Gastroesophageal sphincter (tissue), 3 donors: Measurements from ENCODE around the gene KNL1.

ENCODE experiments used
- CTCF ChIP-seq, 4 experiments: fragments of 200-600 bp in 2 of 4; fragments of 450-650 bp in 2 of 4; sonication (generic) in 1 of 4; IDR thresholded peaks; one replicate each; pipeline ENCODE4 v1.5.1; 2017 to 2019; ENCODE audit warnings: antibody characterized with exemption in 4 of 4, mild to moderate bottlenecking in 2 of 4, moderate library complexity in 2 of 4
- EP300 ChIP-seq: sonication (generic); formaldehyde crosslinking; IDR thresholded peaks from one replicate; pipeline ENCODE4 v1.6.1; 2017; ENCODE audit warnings: antibody characterized with exemption, mild to moderate bottlenecking
- POLR2A ChIP-seq, 2 donors: fragments of 450-650 bp; IDR thresholded peaks; one replicate each; pipeline ENCODE4 v1.6.1; 2017; ENCODE audit warnings: antibody characterized with exemption in 2 of 2, mild to moderate bottlenecking in 2 of 2, moderate library complexity in 1 of 2

- no peak for TF ChIP-seq CTCF (IDR thresholded peaks at IDR 0.05)
- no peak for TF ChIP-seq EP300
- TF ChIP-seq POLR2A (IDR thresholded peaks at IDR 0.05) = no peak
These were observed 112.1 kb downstream of the KNL1 start for GRCh38 chr15:40706121-40706520.
